ENCODE results near the gene DAD1. TPM values are rescaled to one million over a fixed set of nuclear protein-coding genes. Genes with fewer than 3 reads are reported as not detected.

The DAD1 gene
- polyA plus RNA-seq, 1 donor (not counting 4 experiments of a cell fraction or from before 2014, with no cell fraction given): 351 TPM

- no peaks in the 10 kb centered on the region for H3K79me2 ChIP-seq (ENCODE audit: control insufficient read depth, insufficient read depth, low read length)
These were observed 54.5 kb downstream of the DAD1 start for GRCh38 chr14:22534547-22534946.

GRCh38 chr14:22533739-22534359 is 55.2 kb downstream of the DAD1 start:
- FAIRE-seq: no peak
- no peak overlapping the region for H2AFZ ChIP-seq (ENCODE audit: control insufficient read depth, low read length)

More at GRCh38 chr14:22534547-22534946, 54.5 kb downstream of the DAD1 start:
- Histone ChIP-seq H3K4me2 (ENCODE audit: control insufficient read depth, extremely low read depth, insufficient read depth, low read depth, low read length) (no peak overlapping the region), H3K9ac (ENCODE audit: control insufficient read depth, extremely low read depth, insufficient read depth, low read length) (no peak overlapping the region), H3K4me1 (ENCODE audit: control insufficient read depth, extremely low read depth, insufficient read depth, low read length) (peaks cover 21% of the 10 kb centered on the region), H3K4me3 (ENCODE audit: control insufficient read depth in 2 of 3, extremely low read depth in 1 of 3, insufficient read depth in 2 of 3, low read depth in 1 of 3, low read length in 3 of 3) (no peak overlapping the region), H3K27ac (ENCODE audit: control insufficient read depth, insufficient read depth, low read length) (no peak overlapping the region), H3K9me1 (ENCODE audit: control insufficient read depth, extremely low read depth, insufficient read depth, low read length) (no peaks in the 10 kb centered on the region), H3K36me3 (ENCODE audit: control insufficient read depth in 2 of 2, extremely low read depth in 1 of 2, insufficient read depth in 2 of 2, low read length in 2 of 2) (no peaks in the 10 kb centered on the region), H2AFZ (ENCODE audit: control insufficient read depth, low read length) (no peak overlapping the region), H3K9me3 (ENCODE audit: control insufficient read depth, low read depth, low read length) (no peaks in the 10 kb centered on the region), H3K27me3 (ENCODE audit: control insufficient read depth, extremely low read depth, insufficient read depth, low read length) (no peaks in the 10 kb centered on the region), H4K20me1 (ENCODE audit: control insufficient read depth, extremely low read depth, insufficient read depth, low read length) (no peaks in the 10 kb centered on the region)
- dilution Hi-C loops (cut with MboI; ENCODE audit: extremely low pct_ligation_motif_present, low sequenced_read_pairs): no loop called here
- no peak for FAIRE-seq
- no peak for TF ChIP-seq EZH2 (IDR thresholded peaks at IDR 0.05; ENCODE audit: low read length)
- TF ChIP-seq CTCF (optimal IDR thresholded peaks at IDR 0.05 in 1 of 3, IDR thresholded peaks at IDR 0.05 in 1 of 3, conservative IDR thresholded peaks at IDR 0.05 in 1 of 3; ENCODE audit: extremely low read depth in 1 of 3, insufficient read depth in 2 of 3, low read length in 3 of 3): no peak
- no peak for DNase-seq (ENCODE audit: low read depth, low spot score)

More at GRCh38 chr14:22533739-22534359, 55.2 kb downstream of the DAD1 start:
- DNase-seq (ENCODE audit: low read depth, low spot score): no peak
- no peaks in the 10 kb centered on the region for H3K9me3 ChIP-seq (ENCODE audit: control insufficient read depth, low read depth, low read length)
- no peaks in the 10 kb centered on the region for H4K20me1 ChIP-seq (ENCODE audit: control insufficient read depth, extremely low read depth, insufficient read depth, low read length)
- no peak for TF ChIP-seq EZH2 (IDR thresholded peaks at IDR 0.05; ENCODE audit: low read length)
- no peak for TF ChIP-seq CTCF (optimal IDR thresholded peaks at IDR 0.05 in 1 of 3, IDR thresholded peaks at IDR 0.05 in 1 of 3, conservative IDR thresholded peaks at IDR 0.05 in 1 of 3; ENCODE audit: extremely low read depth in 1 of 3, insufficient read depth in 2 of 3, low read length in 3 of 3)
- no peaks in the 10 kb centered on the region for H3K9me1 ChIP-seq (ENCODE audit: control insufficient read depth, extremely low read depth, insufficient read depth, low read length)
- no peaks in the 10 kb centered on the region for H3K79me2 ChIP-seq (ENCODE audit: control insufficient read depth, insufficient read depth, low read length)
- H3K4me1 ChIP-seq (ENCODE audit: control insufficient read depth, extremely low read depth, insufficient read depth, low read length): peaks cover 21% of the 10 kb centered on the region
- no peaks in the 10 kb centered on the region for H3K36me3 ChIP-seq (ENCODE audit: control insufficient read depth in 2 of 2, extremely low read depth in 1 of 2, insufficient read depth in 2 of 2, low read length in 2 of 2)
- H3K27ac ChIP-seq (ENCODE audit: control insufficient read depth, insufficient read depth, low read length): no peak overlapping the region
- no peaks in the 10 kb centered on the region for H3K27me3 ChIP-seq (ENCODE audit: control insufficient read depth, extremely low read depth, insufficient read depth, low read length)
- dilution Hi-C loops (cut with MboI; ENCODE audit: extremely low pct_ligation_motif_present, low sequenced_read_pairs): no loop called here
- H3K9ac ChIP-seq (ENCODE audit: control insufficient read depth, extremely low read depth, insufficient read depth, low read length): no peak overlapping the region
- no peak overlapping the region for H3K4me2 ChIP-seq (ENCODE audit: control insufficient read depth, extremely low read depth, insufficient read depth, low read depth, low read length)
- no peak overlapping the region for H3K4me3 ChIP-seq (ENCODE audit: control insufficient read depth in 2 of 3, extremely low read depth in 1 of 3, insufficient read depth in 2 of 3, low read depth in 1 of 3, low read length in 3 of 3)

All from keratinocyte (primary cell).